GM18873 (cell line): ENCODE measurements around the gene RPS6KL1.
"Not testable (repeated sequence)": the region's sequence is repeated elsewhere in the genome, so short reads cannot be mapped to it uniquely, and the experiment has no call there.

Experiments
- ATAC-seq: cut with Tn5 transposase; IDR thresholded peaks from one replicate; pipeline ENCODE4 v1.9.1; 2021; ENCODE audit warnings: mild to moderate bottlenecking, moderate library complexity, moderate number of reproducible peaks; ENCODE audit not compliant: unreplicated experiment, low FRiP score

Gene RPS6KL1

DNA sequence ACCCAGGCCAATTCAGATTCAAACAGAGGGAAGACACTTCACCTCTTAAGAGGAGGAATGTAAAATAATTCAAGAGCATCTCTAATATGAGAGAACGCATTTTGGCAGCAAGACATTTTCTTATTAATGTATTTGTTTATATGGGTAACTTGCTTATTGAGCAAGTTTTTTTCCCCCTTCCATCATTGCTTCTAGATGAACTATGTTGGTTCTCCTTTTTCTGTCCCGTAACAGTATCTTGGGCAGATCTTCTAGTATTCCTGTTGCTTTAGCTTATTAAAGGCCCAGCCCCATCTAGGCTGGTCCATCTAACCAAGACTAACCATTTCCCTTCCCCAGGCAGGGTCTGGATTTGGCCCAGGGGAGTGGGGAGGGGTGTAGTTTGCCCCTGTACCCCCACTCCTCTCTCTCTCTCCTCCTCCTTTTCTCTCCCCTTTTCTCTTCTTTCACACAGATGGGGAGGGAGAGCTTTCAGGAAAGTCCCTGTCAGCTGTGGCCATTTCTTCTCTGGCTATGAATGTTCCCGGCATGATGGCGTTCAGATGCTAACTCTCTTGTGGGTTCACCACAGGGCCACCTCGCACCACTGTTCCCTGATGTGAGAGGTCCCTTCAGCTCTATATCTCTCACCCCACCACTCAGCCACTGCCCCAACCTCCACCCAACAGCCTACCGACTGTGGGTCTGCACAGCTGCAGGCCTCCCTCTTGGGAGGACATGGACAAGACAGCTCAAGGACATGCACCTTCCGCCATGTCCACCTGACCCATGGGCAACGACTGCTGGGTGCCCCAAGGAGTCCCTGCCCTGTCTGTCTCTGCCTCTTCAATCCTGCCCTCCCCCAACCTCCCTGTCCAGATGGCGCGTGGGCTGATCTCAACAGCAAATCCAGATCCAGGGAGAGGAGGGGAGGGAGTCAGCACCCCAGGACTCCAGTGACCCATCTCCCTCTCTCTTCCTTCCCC lies 15.8 kb upstream of the RPS6KL1 start:
- no peak for ATAC-seq

DNA sequence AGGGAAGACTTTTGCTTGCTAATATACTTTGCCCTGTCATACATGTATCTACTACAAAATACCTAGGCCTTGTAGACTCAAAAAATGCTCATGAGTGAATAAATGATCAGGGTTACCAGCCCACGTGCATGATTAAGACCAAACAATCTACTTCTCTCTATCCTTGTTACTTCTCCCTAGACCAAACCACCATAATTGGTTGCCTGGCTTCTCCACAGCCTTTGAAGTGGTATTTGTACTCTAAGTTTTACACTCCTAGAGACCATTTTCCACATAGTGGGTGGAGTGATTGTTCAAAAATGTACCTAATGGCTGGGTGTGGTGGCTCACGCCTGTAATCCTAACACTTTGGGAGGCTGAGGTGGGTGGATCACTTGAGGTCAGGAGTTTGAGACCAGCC lies 14.1 kb upstream of the RPS6KL1 start:
- no peak for ATAC-seq

- no peak for ATAC-seq
Observed at GRCh38 chr14:74936731-74937130, 13.7 kb upstream of the RPS6KL1 start.

- ATAC-seq = no peak
Observed at GRCh38 chr14:74936151-74936550, 13.1 kb upstream of the RPS6KL1 start.

DNA sequence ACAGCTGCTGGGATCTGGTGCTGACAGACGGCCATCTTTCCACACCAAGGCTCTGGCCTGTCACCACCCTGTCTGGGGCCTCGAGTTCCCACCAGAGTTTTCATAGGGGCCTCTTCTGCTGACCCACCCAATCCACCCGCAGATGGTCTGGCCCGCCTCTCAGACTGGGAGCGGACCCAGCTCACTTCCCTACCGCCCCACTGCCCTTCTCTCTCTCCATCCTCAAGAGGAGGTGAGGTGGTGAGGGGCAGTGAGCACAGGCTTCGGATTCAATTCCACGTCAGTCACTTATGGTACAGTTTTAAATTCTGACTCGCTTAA lies 12.3 kb upstream of the RPS6KL1 start:
- ATAC-seq = no peak

GRCh38 chr14:74934476-74935359 lies 11.7 kb upstream of the RPS6KL1 start:
- ATAC-seq = no peak

GRCh38 chr14:74934041-74934440 lies 11.0 kb upstream of the RPS6KL1 start:
- ATAC-seq = no peak

DNA sequence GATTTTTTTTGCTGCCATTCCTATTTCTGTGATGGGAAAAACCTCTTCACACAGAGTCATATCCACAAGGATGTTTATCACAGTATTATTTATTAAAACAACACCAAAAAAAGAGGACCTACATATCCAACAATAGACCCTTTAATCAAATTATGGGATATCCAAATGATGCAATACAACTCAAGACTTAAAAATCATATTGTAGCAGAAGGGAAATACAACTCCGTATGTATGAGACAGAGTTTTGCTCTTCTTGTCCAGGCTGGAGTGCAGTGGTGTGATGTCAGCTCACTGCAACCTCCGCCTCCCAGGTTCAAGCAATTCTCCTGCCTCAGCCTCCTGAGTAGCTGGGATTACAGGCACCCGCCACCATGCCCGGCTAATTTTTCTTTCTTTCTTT lies 9.9 kb upstream of the RPS6KL1 start:
- ATAC-seq = not testable (repeated sequence)

DNA sequence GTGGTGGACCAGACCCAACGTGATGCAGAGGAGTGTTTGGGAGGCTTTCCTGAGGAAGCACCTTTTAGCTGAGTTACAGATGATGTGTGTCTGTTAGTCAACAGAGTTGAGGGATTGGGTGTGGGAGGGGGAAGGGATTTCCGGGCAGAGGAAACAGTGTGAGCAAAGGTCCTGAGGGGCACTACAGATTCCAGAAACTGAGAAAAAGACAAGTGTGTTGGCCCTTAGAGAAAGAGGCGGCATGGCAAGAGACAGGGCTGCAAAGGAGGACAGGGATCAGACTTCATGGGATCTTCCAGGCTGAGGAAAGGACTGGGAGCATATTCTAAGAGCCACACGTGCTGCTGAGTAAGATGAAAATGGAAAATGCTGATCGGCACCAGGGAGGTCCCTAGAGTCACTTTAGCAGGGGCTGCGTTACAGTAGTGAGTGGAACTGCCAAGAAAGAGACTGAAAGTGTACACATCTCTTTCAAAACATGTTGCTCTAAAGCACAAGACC lies 9.4 kb upstream of the RPS6KL1 start:
- ATAC-seq = no peak

GRCh38 chr14:74931744-74932143 lies 8.7 kb upstream of the RPS6KL1 start:
- ATAC-seq = not testable (repeated sequence)

- no peak for ATAC-seq
Observed at GRCh38 chr14:74929242-74929641, 6.2 kb upstream of the RPS6KL1 start.

DNA sequence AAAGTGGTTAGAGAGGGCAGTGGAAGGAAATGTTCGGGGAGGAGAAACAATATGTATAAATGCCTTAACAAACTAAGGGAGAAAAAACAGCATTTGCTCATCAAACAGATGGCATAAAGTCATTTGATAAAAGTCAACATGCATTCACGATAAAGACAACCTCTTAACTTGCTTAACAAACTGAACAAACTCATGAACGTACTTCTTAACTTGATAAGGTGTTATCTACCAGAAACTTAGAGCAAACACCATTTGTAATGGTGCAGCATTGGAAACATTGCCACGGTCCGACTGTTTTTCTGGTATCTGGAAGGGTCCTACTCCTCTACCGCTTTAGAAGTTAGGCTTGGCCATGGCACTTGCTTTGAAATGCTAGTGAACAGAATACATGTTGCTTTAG lies 4.2 kb upstream of the RPS6KL1 start:
- no peak for ATAC-seq

DNA sequence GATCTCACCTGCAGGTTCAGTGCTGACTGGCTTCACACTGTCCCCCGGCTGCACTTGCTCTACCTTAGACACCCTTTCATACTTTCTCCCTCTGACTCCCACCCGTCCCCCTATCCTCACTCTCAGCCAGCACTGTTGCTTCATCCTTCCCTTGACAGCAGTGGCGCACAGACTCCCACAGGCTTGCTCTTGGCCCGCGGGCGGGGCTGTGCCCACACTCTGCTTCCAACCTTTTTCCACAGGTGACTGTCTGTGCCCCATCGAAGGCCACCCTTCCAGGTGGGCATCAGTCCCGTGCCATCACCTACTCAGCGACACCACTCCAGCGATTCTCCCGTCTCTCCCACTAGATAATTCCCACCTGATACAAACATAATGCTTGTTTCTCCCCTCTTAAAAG lies 1.0 kb upstream of the RPS6KL1 start:
- no peak for ATAC-seq

GRCh38 chr14:74921987-74922751 lies 891 bp downstream of the RPS6KL1 start:
- ATAC-seq = no peak

DNA sequence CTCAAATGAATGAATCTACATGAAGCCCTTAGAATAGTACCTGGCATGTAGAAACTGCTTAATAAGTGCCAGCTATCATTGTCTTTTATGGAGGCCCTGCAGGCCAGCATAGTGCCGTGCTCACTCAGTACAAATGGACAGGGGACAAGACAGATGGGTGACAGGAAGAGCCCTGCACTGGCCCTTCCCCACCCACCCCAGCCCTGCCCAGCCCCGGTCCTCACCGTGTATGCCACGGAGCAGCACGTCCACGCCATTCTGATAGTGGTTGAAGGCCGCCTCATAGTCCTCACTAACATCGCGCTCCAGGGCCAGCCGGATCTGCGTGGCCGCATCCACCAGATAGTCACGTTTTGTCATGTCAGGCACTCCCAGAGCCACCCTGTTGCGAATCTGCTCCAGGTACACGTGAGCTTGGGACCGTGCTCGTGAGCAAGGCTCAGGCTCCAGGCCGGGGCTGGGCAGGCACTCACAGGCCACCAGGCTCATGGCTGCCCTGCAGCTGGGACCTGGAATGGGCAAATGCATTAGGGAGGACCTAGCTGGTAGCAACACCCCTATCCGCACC lies 1.9 kb downstream of the RPS6KL1 start:
- no peak for ATAC-seq

DNA sequence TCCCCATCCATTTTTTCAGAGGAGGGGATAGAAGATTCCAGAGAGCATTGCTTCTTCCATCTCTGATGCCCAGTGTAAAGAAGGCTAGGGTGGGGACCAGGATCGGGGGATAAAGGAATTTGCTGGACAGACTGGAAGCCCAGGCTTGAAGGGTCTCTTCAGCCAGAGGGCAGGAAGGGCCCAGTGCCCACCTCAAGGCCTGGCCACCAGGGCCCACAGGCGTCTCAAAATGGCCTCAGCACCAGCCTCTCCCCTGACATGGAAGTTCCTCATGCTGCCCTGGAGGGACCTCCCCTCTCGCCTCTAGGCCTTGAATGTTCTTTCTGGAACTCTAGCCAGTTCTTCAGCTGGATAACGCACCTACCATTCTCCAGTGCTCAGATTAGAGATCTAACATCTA lies 2.8 kb downstream of the RPS6KL1 start:
- no peak for ATAC-seq

- ATAC-seq = no peak
Observed at GRCh38 chr14:74919421-74920165, 3.5 kb downstream of the RPS6KL1 start.

- no peak for ATAC-seq
Observed at GRCh38 chr14:74918380-74918779, 4.7 kb downstream of the RPS6KL1 start.

DNA sequence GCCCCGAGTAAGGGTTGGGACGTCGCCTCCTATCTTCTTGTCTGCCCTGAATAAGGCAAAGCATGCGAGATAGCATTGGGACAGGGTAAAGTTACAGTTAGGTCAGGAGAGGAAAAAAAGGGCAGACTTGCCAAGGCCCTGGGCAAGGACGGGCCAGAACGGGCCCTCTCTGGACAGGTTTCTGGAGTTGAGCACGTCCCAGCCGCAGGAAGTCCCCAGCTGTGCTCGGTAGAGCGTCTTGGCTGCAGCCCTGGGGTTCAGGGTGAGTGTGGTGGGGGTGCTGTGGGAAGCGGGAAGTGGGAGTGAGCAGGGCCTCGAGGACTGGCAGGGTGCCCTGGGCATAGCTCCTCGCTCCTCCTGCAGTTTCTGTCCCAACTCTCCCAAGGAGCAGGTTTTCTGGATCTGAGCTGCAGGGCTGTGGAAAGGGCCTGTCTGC lies 5.4 kb downstream of the RPS6KL1 start:
- ATAC-seq = no peak

DNA sequence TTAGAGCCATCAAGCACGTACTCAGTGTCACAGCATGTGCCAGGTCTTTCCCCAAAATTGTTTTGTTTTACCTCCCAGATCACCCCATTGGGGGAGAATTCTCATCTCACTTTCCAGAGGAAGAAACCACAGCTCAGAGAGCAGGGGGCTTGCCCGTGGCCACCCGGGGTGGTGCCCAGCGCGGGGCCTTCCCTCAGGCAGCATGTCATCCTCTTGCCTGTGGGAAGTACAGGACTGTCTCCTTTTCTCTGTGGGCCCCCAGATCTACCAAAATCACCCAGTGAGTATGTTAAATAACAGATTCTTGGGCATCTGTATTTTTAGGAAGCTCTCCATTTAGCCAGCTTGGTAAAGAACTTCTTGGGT lies 5.9 kb downstream of the RPS6KL1 start:
- no peak for ATAC-seq
